Testis (tissue), 3 donors: ENCODE data around the gene PYGB. TPM values are rescaled to one million over a fixed set of nuclear protein-coding genes. Genes with fewer than 3 reads are reported as not detected.
"Not testable (repeated sequence)": the region's sequence is repeated elsewhere in the genome, so short reads cannot be mapped to it uniquely, and the experiment has no call there.

Experiments used
- DNase-seq: peaks from one replicate; pipeline ENCODE4 v3.0.0-alpha.2; 2019
- H3K27ac ChIP-seq, 2 donors: fragments of 200-600 bp; sonication (generic); one replicate each; pipeline ENCODE4 v1.5.1; 2019
- H3K27me3 ChIP-seq: fragments of 200-600 bp; sonication (generic); one replicate; pipeline ENCODE4 v1.5.1; 2019
- H3K36me3 ChIP-seq: fragments of 200-600 bp; sonication (generic); one replicate; pipeline ENCODE4 v1.5.1; 2017; ENCODE audit warnings: low read depth; ENCODE audit errors: missing control alignments
- H3K4me1 ChIP-seq: fragments of 200-600 bp; sonication (generic); one replicate; pipeline ENCODE4 v1.5.1; 2019
- H3K4me3 ChIP-seq, 2 donors: fragments of 200-600 bp; sonication (generic); one replicate each; pipeline ENCODE4 v1.5.1; 2017 to 2019
- H3K9me3 ChIP-seq: fragments of 200-600 bp; sonication (generic); one replicate; pipeline ENCODE4 v1.5.1; 2017
- POLR2A ChIP-seq: fragments of 450-650 bp; IDR thresholded peaks from one replicate; pipeline ENCODE4 v1.6.1; 2017; ENCODE audit warnings: antibody characterized with exemption, mild to moderate bottlenecking, moderate library complexity
- WGBS, 2 donors: methylation state at CpG; one replicate each; pipeline ENCODE4 v1.1.5; 2018; 5-methylcytosine and 5-hydroxymethylcytosine counted together
- intact Hi-C: fragments of 100-400 bp; cut with DNase I; formaldehyde crosslinking; loops from one replicate; pipeline ENCODE4 v1.15.1; 2023; ENCODE audit warnings: low total_unique reads
- polyA plus RNA-seq: library from polyadenylated mRNA; stranded (reverse); fragments of 350-450 nt; fragmentation: Illumina TruSeq; extraction: RNeasy Lipid Tissue Mini Kit (QIAGEN cat#74804); gene quantifications from one replicate; pipeline ENCODE4 v1.2.3, GENCODE V29; 2014; ENCODE audit warnings: low read depth, low replicate concordance; ENCODE audit not compliant: insufficient read depth
- total RNA-seq, 2 donors: library from RNA; depleted of rRNA; stranded (reverse); fragments of >200 nt; gene quantifications; one replicate each; pipeline ENCODE4 v1.2.3, GENCODE V29; 2016
- TF ChIP-seq, protein P1 (sequence below), 3 experiments: fragments of 450-650 bp in 2 of 3; fragments of 200-600 bp in 1 of 3; sonication (generic) in 1 of 3; IDR thresholded peaks; one replicate each; pipeline ENCODE4 v1.5.1; 2016 to 2019; ENCODE audit warnings: antibody characterized with exemption in 3 of 3, mild to moderate bottlenecking in 2 of 3, moderate library complexity in 1 of 3

PYGB gene
- total and polyA plus RNA-seq, 3 donors from 2014 or later = 50.8 to 91.5 (median 91.5) TPM

- Histone ChIP-seq H3K27ac (no peak overlapping the region), H3K4me3 (no peak overlapping the region), H3K27me3 (no peaks in the 10 kb centered on the region), H3K4me1 (peaks cover 4% of the 10 kb centered on the region), H3K9me3 (no peaks in the 10 kb centered on the region), H3K36me3 (no peaks in the 10 kb centered on the region)
- DNase-seq = no peak
- intact Hi-C loops = no loop called here
- TF ChIP-seq POLR2A = no peak
- TF ChIP-seq, protein P1, sequence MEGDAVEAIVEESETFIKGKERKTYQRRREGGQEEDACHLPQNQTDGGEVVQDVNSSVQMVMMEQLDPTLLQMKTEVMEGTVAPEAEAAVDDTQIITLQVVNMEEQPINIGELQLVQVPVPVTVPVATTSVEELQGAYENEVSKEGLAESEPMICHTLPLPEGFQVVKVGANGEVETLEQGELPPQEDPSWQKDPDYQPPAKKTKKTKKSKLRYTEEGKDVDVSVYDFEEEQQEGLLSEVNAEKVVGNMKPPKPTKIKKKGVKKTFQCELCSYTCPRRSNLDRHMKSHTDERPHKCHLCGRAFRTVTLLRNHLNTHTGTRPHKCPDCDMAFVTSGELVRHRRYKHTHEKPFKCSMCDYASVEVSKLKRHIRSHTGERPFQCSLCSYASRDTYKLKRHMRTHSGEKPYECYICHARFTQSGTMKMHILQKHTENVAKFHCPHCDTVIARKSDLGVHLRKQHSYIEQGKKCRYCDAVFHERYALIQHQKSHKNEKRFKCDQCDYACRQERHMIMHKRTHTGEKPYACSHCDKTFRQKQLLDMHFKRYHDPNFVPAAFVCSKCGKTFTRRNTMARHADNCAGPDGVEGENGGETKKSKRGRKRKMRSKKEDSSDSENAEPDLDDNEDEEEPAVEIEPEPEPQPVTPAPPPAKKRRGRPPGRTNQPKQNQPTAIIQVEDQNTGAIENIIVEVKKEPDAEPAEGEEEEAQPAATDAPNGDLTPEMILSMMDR (IDR thresholded peaks at IDR 0.05) = no peak
- WGBS, 2 donors = 86 to 87% methylated on average over 10 to 15 of the region's 15 CpGs
Measured at GRCh38 chr20:25236450-25237304, 11.2 kb upstream of the PYGB start.

GRCh38 chr20:25237610-25238318, 10.1 kb upstream of the PYGB start:
- TF ChIP-seq, protein P1 (IDR thresholded peaks at IDR 0.05) = no peak
- no peak for TF ChIP-seq POLR2A
- no peak overlapping the region for H3K27ac ChIP-seq
- WGBS, 2 donors = 43 to 47% methylated on average over 5 to 10 of the region's 10 CpGs
- no peak overlapping the region for H3K4me3 ChIP-seq
- H3K36me3 ChIP-seq = no peaks in the 10 kb centered on the region
- intact Hi-C loops = no loop called here
- no peaks in the 10 kb centered on the region for H3K9me3 ChIP-seq
- H3K4me1 ChIP-seq = peaks cover 4% of the 10 kb centered on the region
- no peak for DNase-seq
- H3K27me3 ChIP-seq = no peaks in the 10 kb centered on the region

- Histone ChIP-seq H3K4me3 (no peak overlapping the region), H3K4me1 (peaks cover 4% of the 10 kb centered on the region), H3K27me3 (no peaks in the 10 kb centered on the region), H3K9me3 (no peaks in the 10 kb centered on the region), H3K27ac (no peak overlapping the region), H3K36me3 (no peaks in the 10 kb centered on the region)
- DNase-seq = no peak
- intact Hi-C loops = no loop called here
- TF ChIP-seq POLR2A = no peak
- TF ChIP-seq, protein P1 (IDR thresholded peaks at IDR 0.05) = no peak
- WGBS, 2 donors = 92 to 94% methylated on average over 12 of the region's 12 CpGs
Measured at GRCh38 chr20:25238319-25239037, 9.4 kb upstream of the PYGB start.

GRCh38 chr20:25239387-25240370, 8.2 kb upstream of the PYGB start:
- WGBS, 2 donors = 93 to 96% methylated on average over 15 to 17 of the region's 19 CpGs

GRCh38 chr20:25240851-25241658, 6.8 kb upstream of the PYGB start:
- H3K4me3 ChIP-seq, H3K9me3 ChIP-seq, H3K27ac ChIP-seq, DNase-seq, H3K27me3 ChIP-seq, H3K4me1 ChIP-seq, intact Hi-C loops, H3K36me3 ChIP-seq: not testable (repeated sequence)
- WGBS, 2 donors = 84 to 88% methylated on average over 9 of the region's 9 CpGs

More at GRCh38 chr20:25239387-25240370, 8.2 kb upstream of the PYGB start:
- H3K9me3 ChIP-seq = no peaks in the 10 kb centered on the region
- no peak for TF ChIP-seq POLR2A
- TF ChIP-seq, protein P1 (IDR thresholded peaks at IDR 0.05) = no peak
- H3K27me3 ChIP-seq = no peaks in the 10 kb centered on the region
- H3K27ac ChIP-seq = no peak overlapping the region
- no peak overlapping the region for H3K4me3 ChIP-seq
- H3K4me1 ChIP-seq = peaks cover 4% of the 10 kb centered on the region
- H3K36me3 ChIP-seq = no peaks in the 10 kb centered on the region
- DNase-seq = no peak
- intact Hi-C loops = no loop called here

- WGBS, 2 donors = 62 to 69% methylated on average over 4 of the region's 4 CpGs
- H3K27ac ChIP-seq, DNase-seq, H3K27me3 ChIP-seq, intact Hi-C loops, H3K4me3 ChIP-seq, H3K36me3 ChIP-seq, H3K4me1 ChIP-seq, H3K9me3 ChIP-seq: not testable (repeated sequence)
Measured at GRCh38 chr20:25241659-25241955, 6.3 kb upstream of the PYGB start.
